Measurements from ENCODE around the gene DNAH7.

GRCh38 chr2:195706161-195706900 is 362.3 kb downstream of the DNAH7 start:
- TF ChIP-seq CTCF (IDR thresholded peaks at IDR 0.05; ENCODE audit: insufficient read depth, low read depth, low read length): no peak
- TF ChIP-seq EZH2 (IDR thresholded peaks at IDR 0.05; ENCODE audit: insufficient read depth, low read length): no peak
